ENCODE data around the gene OR8D2.

OR8D2 gene

GRCh38 chr11:124285610-124286344 lies 34.2 kb downstream of the OR8D2 start:
- peak; percentile 97 for DNase-seq (ENCODE audit: low read depth)

- peak; percentile 27 for DNase-seq (ENCODE audit: low read depth)
These were observed 41.7 kb downstream of the OR8D2 start for GRCh38 chr11:124278261-124278660.

GRCh38 chr11:124277804-124278203 lies 42.2 kb downstream of the OR8D2 start:
- peak; percentile 32 for DNase-seq (ENCODE audit: low read depth)

- DNase-seq (ENCODE audit: low read depth): no peak
These were observed 42.8 kb downstream of the OR8D2 start for GRCh38 chr11:124277207-124277606.

- DNase-seq (ENCODE audit: low read depth): peak; percentile 95
These were observed 43.9 kb downstream of the OR8D2 start for GRCh38 chr11:124276081-124276480.

GRCh38 chr11:124274000-124274399 lies 46.0 kb downstream of the OR8D2 start:
- no peak for DNase-seq (ENCODE audit: low read depth)

GRCh38 chr11:124270886-124271285 lies 49.1 kb downstream of the OR8D2 start:
- peak; percentile 72 for DNase-seq (ENCODE audit: low read depth)
